Astrocyte (in vitro differentiated cells and primary cell): ENCODE results near the gene CRLF1.

Source experiments
- EZH2 ChIP-seq: IDR thresholded peaks from 2 replicates; pipeline ENCODE4 v1.6.1; 2012; ENCODE audit warnings: mild to moderate bottlenecking, low read length, inconsistent platforms; ENCODE audit not compliant: insufficient read depth
- TF ChIP-seq, protein P1 (sequence below): IDR thresholded peaks from 2 replicates; pipeline ENCODE4 v1.5.1; 2011; ENCODE audit warnings: low read depth, mild to moderate bottlenecking, inconsistent platforms, low read length, moderate library complexity; ENCODE audit not compliant: insufficient read depth

DNA sequence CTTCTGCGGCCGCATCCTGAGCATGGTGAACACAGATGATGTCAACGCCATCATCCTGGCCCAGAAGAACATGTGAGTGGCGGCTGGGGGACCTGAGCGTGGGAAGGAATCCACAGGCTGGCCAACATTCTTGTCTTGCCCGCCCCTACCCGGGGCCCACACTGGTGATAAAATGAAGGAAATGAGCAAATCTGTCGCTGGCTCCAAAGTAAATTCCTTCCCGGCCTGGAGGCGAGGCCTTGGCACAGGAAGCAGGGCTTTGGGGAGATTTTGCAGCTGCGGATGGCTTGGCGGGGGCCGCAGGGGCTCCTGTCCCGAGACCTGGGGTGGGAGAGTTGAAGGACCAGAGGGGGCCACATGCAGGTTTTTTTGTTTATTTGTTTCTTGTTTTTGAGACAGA is 44.5 kb downstream of the CRLF1 start:
- TF ChIP-seq, protein P1, sequence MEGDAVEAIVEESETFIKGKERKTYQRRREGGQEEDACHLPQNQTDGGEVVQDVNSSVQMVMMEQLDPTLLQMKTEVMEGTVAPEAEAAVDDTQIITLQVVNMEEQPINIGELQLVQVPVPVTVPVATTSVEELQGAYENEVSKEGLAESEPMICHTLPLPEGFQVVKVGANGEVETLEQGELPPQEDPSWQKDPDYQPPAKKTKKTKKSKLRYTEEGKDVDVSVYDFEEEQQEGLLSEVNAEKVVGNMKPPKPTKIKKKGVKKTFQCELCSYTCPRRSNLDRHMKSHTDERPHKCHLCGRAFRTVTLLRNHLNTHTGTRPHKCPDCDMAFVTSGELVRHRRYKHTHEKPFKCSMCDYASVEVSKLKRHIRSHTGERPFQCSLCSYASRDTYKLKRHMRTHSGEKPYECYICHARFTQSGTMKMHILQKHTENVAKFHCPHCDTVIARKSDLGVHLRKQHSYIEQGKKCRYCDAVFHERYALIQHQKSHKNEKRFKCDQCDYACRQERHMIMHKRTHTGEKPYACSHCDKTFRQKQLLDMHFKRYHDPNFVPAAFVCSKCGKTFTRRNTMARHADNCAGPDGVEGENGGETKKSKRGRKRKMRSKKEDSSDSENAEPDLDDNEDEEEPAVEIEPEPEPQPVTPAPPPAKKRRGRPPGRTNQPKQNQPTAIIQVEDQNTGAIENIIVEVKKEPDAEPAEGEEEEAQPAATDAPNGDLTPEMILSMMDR, result no peak
- no peak for TF ChIP-seq EZH2
